HepG2 (cell line): ENCODE results near the gene IGDCC3. TPM values are rescaled to one million over a fixed set of nuclear protein-coding genes. Genes with fewer than 3 reads are reported as not detected.
A peak's percentile ranks its signal among the peaks of the same experiment; 100 is the strongest.

Experiments
- DMAP1 ChIP-seq: IDR thresholded peaks from 2 replicates; pipeline ENCODE4 v1.6.1; 2016
- ESRRA ChIP-seq: sonication (generic); formaldehyde crosslinking; IDR thresholded peaks from 2 replicates; pipeline ENCODE4 v1.5.1; 2020; ENCODE audit warnings: mild to moderate bottlenecking, low read depth, missing genetic modification reagents
- GFI1 ChIP-seq: sonication (generic); formaldehyde crosslinking; IDR thresholded peaks from 2 replicates; pipeline ENCODE4 v1.5.0; 2020; ENCODE audit warnings: missing genetic modification reagents, mild to moderate bottlenecking, borderline replicate concordance
- MYNN ChIP-seq: sonication (generic); formaldehyde crosslinking; IDR thresholded peaks from 2 replicates; pipeline ENCODE4 v1.4.0; 2020; ENCODE audit warnings: mild to moderate bottlenecking, low read depth, missing genetic modification reagents
- PHF21A ChIP-seq: sonication (generic); formaldehyde crosslinking; IDR thresholded peaks from 2 replicates; pipeline ENCODE4 v1.5.0; 2020; ENCODE audit warnings: mild to moderate bottlenecking, missing genetic modification reagents
- RBFOX2 ChIP-seq: fragments of 200-400 bp; formaldehyde crosslinking; IDR thresholded peaks from 2 replicates; pipeline ENCODE4 v1.6.1; 2017; ENCODE audit warnings: low read depth, mild to moderate bottlenecking, low read length
- SP4 ChIP-seq: sonication (generic); formaldehyde crosslinking; IDR thresholded peaks from 2 replicates; pipeline ENCODE4 v1.8.1; 2023; ENCODE audit warnings: mild to moderate bottlenecking, missing genetic modification reagents
- ZBTB43 ChIP-seq: sonication (generic); formaldehyde crosslinking; conservative IDR thresholded peaks from 2 replicates; pipeline ENCODE4 v1.4.0; 2020; ENCODE audit warnings: missing genetic modification reagents
- polyA plus RNA-seq, 8 experiments: library from polyadenylated mRNA; depleted of rRNA in 3 of 8; stranded (reverse) in 7 of 8; unstranded in 1 of 8; fragments of >200 nt; fragmentation: Illumina TruSeq in 4 of 8; extraction: Trizol in 4 of 8; gene quantifications; 2 replicates each; pipeline versions ENCODE4 v1.2.1 to v1.2.3, GENCODE V29; 2011 to 2016; ENCODE audit warnings: low read depth in 4 of 8, missing spikeins in 1 of 8, mixed read lengths in 1 of 8; ENCODE audit not compliant: insufficient read depth in 1 of 8
- total RNA-seq, 5 experiments: library from RNA; depleted of rRNA; stranded (reverse); fragments of >200 nt; fragmentation: Illumina TruSeq; extraction: Trizol; gene quantifications; 2 replicates each; pipeline ENCODE4 v1.2.3, GENCODE V29; 2016; ENCODE audit warnings: low read depth in 1 of 5
- TF ChIP-seq, protein P1 (sequence below): IDR thresholded peaks from 2 replicates; pipeline ENCODE4 v1.6.1; 2016; ENCODE audit warnings: control low read depth
- TF ChIP-seq, protein P2 (sequence below): IDR thresholded peaks from 2 replicates; pipeline ENCODE4 v1.6.1; 2012; ENCODE audit warnings: low read length, improper control_type of control experiment
- TF ChIP-seq, protein P3 (sequence below): sonication (generic); formaldehyde crosslinking; IDR thresholded peaks from 2 replicates; pipeline ENCODE4 v1.5.0; 2020; ENCODE audit warnings: missing genetic modification reagents
- TF ChIP-seq, protein P4 (sequence below): sonication (generic); formaldehyde crosslinking; IDR thresholded peaks from 2 replicates; pipeline ENCODE4 v1.5.0; 2020; ENCODE audit warnings: mild to moderate bottlenecking, missing genetic modification reagents, borderline replicate concordance

The IGDCC3 gene
- total and polyA plus RNA-seq, 2 of the 13 experiments (the other 11 are each of a cell fraction or from before 2014, with no cell fraction given) = 30.1 to 51.8 TPM

DNA sequence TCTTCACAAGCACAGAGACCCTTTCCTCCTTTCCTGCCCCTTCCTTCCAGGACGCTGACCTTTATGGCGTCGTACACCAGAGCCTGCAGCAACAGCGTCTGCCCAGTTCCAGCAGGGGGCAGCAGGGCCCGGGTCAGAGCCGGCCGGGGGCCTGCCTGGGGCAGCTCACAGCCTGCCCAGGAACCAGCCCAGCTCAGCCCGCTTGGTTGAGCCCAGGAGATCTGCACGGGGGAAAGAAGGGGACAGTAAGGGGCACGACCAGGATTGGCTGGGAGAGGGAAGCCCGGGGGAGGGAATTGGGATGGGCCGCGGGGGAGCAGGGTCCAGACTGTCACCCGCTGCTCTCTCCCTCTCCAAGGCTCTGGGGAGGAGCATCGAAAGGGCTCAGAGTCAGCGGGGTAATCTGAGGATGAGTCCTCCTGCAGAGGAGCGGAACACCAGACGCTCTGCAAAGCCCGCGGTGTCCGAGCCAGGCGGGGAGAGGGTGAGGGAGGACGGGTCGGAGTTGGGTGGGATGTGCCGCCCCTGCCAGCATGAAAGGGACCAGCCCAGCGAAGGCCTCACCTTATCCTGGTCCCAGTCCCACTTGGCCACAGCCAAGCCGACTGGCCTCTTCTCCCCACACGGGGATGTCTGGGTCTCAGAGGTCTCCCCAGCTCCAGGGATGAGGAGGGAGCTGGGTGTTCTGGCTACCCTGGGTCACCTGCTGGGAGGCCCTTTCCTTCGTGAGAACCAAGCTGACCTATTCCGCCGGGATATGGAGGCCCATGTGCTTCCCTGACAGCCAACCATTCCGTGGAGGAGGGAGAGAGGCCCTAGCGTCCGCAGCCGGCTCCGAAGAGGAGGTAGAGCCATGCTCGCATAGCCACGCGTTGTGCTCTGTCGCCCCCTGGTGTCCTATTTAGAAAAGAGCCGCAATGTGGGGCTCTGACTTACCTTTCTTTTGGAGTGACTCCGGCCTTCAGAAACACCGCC lies 7.4 kb upstream of the IGDCC3 start (continued):
- TF ChIP-seq, protein P1, sequence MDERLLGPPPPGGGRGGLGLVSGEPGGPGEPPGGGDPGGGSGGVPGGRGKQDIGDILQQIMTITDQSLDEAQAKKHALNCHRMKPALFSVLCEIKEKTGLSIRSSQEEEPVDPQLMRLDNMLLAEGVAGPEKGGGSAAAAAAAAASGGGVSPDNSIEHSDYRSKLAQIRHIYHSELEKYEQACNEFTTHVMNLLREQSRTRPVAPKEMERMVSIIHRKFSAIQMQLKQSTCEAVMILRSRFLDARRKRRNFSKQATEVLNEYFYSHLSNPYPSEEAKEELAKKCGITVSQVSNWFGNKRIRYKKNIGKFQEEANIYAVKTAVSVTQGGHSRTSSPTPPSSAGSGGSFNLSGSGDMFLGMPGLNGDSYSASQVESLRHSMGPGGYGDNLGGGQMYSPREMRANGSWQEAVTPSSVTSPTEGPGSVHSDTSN = no peak
- TF ChIP-seq ZBTB43 (CRISPR knock-in tag) (0 out of 2 replicates have a peak, but pooled peaks have one; percentile 48), SP4 (CRISPR knock-in tag) (peak; percentile 53; the same call in 1 of the 2 replicates), DMAP1 (CRISPR knock-in tag) (peak; percentile 63; the same call in 1 of the 2 replicates), GFI1 (CRISPR knock-in tag) (0 out of 2 replicates have a peak, but pooled peaks have one; percentile 30), ESRRA (CRISPR knock-in tag) (0 out of 2 replicates have a peak, but pooled peaks have one; percentile 13), RBFOX2 (peak; percentile 50; the same call in 1 of the 2 replicates), PHF21A (CRISPR knock-in tag) (peak; percentile 94), MYNN (CRISPR knock-in tag) (no peak)
- TF ChIP-seq, protein P2, sequence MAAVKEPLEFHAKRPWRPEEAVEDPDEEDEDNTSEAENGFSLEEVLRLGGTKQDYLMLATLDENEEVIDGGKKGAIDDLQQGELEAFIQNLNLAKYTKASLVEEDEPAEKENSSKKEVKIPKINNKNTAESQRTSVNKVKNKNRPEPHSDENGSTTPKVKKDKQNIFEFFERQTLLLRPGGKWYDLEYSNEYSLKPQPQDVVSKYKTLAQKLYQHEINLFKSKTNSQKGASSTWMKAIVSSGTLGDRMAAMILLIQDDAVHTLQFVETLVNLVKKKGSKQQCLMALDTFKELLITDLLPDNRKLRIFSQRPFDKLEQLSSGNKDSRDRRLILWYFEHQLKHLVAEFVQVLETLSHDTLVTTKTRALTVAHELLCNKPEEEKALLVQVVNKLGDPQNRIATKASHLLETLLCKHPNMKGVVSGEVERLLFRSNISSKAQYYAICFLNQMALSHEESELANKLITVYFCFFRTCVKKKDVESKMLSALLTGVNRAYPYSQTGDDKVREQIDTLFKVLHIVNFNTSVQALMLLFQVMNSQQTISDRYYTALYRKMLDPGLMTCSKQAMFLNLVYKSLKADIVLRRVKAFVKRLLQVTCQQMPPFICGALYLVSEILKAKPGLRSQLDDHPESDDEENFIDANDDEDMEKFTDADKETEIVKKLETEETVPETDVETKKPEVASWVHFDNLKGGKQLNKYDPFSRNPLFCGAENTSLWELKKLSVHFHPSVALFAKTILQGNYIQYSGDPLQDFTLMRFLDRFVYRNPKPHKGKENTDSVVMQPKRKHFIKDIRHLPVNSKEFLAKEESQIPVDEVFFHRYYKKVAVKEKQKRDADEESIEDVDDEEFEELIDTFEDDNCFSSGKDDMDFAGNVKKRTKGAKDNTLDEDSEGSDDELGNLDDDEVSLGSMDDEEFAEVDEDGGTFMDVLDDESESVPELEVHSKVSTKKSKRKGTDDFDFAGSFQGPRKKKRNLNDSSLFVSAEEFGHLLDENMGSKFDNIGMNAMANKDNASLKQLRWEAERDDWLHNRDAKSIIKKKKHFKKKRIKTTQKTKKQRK = no peak
- TF ChIP-seq, protein P3, sequence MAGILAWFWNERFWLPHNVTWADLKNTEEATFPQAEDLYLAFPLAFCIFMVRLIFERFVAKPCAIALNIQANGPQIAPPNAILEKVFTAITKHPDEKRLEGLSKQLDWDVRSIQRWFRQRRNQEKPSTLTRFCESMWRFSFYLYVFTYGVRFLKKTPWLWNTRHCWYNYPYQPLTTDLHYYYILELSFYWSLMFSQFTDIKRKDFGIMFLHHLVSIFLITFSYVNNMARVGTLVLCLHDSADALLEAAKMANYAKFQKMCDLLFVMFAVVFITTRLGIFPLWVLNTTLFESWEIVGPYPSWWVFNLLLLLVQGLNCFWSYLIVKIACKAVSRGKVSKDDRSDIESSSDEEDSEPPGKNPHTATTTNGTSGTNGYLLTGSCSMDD = no peak
- TF ChIP-seq, protein P4, sequence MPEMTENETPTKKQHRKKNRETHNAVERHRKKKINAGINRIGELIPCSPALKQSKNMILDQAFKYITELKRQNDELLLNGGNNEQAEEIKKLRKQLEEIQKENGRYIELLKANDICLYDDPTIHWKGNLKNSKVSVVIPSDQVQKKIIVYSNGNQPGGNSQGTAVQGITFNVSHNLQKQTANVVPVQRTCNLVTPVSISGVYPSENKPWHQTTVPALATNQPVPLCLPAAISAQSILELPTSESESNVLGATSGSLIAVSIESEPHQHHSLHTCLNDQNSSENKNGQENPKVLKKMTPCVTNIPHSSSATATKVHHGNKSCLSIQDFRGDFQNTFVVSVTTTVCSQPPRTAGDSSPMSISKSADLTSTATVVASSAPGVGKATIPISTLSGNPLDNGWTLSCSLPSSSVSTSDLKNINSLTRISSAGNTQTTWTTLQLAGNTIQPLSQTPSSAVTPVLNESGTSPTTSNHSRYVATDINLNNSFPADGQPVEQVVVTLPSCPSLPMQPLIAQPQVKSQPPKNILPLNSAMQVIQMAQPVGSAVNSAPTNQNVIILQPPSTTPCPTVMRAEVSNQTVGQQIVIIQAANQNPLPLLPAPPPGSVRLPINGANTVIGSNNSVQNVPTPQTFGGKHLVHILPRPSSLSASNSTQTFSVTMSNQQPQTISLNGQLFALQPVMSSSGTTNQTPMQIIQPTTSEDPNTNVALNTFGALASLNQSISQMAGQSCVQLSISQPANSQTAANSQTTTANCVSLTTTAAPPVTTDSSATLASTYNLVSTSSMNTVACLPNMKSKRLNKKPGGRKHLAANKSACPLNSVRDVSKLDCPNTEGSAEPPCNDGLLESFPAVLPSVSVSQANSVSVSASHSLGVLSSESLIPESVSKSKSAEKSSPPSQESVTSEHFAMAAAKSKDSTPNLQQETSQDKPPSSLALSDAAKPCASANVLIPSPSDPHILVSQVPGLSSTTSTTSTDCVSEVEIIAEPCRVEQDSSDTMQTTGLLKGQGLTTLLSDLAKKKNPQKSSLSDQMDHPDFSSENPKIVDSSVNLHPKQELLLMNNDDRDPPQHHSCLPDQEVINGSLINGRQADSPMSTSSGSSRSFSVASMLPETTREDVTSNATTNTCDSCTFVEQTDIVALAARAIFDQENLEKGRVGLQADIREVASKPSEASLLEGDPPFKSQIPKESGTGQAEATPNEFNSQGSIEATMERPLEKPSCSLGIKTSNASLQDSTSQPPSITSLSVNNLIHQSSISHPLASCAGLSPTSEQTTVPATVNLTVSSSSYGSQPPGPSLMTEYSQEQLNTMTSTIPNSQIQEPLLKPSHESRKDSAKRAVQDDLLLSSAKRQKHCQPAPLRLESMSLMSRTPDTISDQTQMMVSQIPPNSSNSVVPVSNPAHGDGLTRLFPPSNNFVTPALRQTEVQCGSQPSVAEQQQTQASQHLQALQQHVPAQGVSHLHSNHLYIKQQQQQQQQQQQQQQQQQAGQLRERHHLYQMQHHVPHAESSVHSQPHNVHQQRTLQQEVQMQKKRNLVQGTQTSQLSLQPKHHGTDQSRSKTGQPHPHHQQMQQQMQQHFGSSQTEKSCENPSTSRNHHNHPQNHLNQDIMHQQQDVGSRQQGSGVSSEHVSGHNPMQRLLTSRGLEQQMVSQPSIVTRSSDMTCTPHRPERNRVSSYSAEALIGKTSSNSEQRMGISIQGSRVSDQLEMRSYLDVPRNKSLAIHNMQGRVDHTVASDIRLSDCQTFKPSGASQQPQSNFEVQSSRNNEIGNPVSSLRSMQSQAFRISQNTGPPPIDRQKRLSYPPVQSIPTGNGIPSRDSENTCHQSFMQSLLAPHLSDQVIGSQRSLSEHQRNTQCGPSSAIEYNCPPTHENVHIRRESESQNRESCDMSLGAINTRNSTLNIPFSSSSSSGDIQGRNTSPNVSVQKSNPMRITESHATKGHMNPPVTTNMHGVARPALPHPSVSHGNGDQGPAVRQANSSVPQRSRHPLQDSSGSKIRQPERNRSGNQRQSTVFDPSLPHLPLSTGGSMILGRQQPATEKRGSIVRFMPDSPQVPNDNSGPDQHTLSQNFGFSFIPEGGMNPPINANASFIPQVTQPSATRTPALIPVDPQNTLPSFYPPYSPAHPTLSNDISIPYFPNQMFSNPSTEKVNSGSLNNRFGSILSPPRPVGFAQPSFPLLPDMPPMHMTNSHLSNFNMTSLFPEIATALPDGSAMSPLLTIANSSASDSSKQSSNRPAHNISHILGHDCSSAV (CRISPR knock-in tag) = 0 out of 2 replicates have a peak, but pooled peaks have one; percentile 35
